HG03575 (cell line): ENCODE results near the gene MYLK.

Experiments used
- ATAC-seq: cut with Tn5 transposase; IDR thresholded peaks from one replicate; pipeline ENCODE4 v1.9.1; 2021; ENCODE audit not compliant: unreplicated experiment, insufficient number of reproducible peaks, low FRiP score; ENCODE audit errors: extremely low read depth

MYLK gene

DNA sequence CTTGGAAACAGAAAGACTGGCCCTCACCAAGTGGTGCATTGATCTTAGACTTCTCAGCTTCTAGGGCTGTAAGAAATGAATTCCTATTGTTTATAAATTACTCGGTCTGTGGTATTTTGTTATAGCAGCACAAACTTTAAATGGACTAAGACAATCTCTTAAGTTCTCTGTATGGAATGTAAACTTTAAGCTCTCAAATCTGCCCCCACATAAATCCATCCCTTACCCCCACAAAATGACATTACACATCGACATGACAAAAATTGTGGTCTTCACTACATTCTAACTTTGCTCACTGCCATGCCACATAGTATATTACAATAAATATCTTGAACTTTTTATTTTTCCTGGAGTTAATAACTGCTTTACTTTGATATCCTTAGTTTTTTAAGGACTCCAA lies 121.3 kb downstream of the MYLK start:
- no peak for ATAC-seq

- ATAC-seq, result no peak
Measured at GRCh38 chr3:123760817-123761216, 123.3 kb downstream of the MYLK start.

- ATAC-seq, result no peak
Measured at GRCh38 chr3:123759871-123760270, 124.3 kb downstream of the MYLK start.

DNA sequence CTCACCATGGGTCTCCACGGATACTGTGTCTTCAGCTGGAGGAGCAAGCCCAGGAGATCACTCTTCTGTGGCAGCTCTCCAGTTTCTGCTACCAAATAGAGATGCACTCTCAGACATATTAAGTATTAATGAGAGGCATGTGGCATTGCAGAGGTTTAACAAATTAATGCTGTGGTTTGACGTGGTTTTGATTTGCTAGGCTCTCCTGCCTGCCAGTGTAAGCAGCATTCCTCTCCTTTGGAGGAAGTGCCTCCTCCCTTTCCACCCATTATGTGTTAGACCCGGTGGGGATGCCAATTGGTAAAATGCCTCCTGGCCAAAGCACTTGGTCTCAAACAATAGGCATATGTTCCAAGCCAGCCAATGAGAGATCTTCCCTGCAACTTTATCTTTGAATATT lies 124.8 kb downstream of the MYLK start:
- no peak for ATAC-seq

- ATAC-seq, result no peak
Measured at GRCh38 chr3:123758081-123758564, 126.0 kb downstream of the MYLK start.

- no peak for ATAC-seq
Measured at GRCh38 chr3:123757281-123757940, 126.7 kb downstream of the MYLK start.

DNA sequence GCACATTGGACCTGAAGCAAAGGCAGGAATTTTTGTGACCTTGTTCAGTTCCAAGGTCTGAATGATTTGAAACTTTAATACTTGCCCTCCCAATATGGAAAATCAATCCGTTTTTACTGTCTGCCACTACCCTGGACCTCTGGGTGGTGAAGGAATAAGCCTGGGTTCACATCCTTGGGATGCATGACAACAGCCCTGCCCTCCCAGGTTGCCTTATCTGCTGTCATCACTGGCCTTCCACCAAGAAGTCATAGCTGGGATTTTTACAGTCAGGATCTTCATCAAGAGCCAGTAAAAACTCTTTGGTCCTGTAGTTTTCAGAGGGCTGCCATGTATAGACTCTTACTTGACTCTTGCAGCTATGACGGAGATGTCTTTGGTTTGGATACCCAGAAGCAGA lies 128.6 kb downstream of the MYLK start:
- no peak for ATAC-seq

DNA sequence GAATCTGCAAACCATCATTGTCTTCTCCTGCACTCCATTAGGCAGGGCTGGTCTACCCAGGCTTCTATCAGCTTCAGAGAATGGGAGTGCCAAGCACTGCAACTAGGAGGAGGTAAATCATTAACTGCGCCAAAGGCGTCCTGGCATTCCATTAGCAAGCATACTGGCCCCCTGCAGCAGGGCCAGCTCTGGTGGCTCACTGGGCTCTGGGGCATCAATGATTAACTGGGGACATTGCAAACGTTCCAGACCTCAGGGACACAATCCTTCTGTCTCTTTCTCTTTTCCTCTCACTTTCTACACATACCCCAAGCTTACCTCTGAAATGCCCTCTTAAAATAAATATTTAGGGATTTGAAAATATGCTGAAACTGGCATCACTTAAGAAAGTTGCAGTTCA lies 129.0 kb downstream of the MYLK start:
- ATAC-seq, result no peak

GRCh38 chr3:123753286-123753685 lies 130.8 kb downstream of the MYLK start:
- ATAC-seq, result no peak

DNA sequence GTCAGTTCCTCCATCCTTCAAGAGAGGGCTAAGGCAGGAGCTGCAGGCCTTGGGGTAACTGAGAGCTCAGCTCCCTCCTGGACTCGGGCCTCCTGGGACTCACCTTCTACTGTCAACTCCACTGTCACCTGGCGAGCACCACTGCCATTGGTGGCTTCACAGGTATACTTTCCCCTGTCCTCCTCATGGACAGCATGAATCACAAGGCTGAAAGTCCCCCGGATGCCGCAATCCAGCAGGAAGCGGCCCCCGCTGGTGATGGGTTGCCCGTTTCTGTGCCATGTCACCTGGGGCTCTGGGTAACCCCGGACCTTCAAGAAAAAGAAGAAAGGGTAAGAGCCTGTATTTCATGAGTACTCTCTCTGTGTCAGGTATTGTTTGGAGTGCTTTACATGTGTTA lies 131.9 kb downstream of the MYLK start:
- no peak for ATAC-seq

- no peak for ATAC-seq
Measured at GRCh38 chr3:123751433-123751832, 132.7 kb downstream of the MYLK start.

GRCh38 chr3:123750659-123751420 lies 133.3 kb downstream of the MYLK start:
- ATAC-seq, result no peak

DNA sequence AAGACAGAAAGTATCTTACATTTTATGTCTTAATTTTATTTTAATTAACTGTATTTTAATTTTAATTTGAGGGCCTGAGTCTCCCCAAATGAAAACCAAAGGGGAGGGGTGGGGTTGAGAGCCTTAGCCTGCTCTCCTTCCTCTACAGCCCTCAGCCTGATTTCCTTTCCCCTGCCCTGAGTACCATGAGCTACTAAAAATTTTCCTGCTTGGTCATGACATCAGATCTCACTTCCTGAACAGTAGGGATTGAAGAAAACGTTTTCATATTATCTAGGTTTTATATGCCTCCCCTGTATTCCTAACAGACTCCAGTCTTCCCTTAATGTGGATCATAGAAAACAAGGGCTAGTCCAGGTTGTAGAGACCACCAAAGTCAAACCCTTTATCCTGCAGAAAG lies 133.9 kb downstream of the MYLK start:
- ATAC-seq, result no peak

DNA sequence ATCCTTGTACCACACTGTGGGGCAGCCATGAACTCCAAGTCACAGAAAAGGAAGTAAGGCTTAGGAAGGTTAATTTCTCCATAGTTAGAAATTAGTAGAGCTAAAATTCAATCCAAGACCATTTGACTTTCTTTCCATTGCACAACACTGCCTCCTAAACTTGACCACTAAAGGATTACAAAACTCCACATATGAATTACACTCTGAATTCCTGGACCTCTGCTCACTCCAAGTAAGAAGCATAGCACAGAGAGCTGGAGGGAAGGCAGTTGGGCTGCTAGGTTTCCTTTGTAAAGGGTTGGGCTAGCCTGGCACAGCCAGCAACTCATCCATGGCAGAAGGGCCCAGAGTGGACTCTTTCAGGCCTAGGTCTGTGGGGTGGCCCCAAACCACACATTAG lies 134.4 kb downstream of the MYLK start:
- no peak for ATAC-seq

- no peak for ATAC-seq
Measured at GRCh38 chr3:123745184-123745855, 138.8 kb downstream of the MYLK start.

DNA sequence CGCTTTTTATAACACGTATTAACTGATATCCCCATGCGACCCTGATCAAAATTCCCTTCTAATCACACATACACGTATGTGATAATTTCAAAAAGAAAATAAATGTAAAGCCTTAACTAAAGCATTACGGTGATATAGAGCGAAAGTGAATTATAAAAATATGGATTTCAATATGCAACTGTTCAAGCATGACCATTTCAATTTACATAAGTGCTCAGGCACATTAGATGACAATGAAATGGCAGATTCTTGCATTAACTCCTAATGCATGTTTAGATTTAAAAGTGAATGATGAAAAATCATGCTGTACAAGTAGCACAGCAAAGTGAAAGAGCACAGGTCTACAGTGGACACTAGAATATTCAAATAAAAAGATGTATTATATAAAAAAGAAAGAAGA lies 140.1 kb downstream of the MYLK start:
- no peak for ATAC-seq

DNA sequence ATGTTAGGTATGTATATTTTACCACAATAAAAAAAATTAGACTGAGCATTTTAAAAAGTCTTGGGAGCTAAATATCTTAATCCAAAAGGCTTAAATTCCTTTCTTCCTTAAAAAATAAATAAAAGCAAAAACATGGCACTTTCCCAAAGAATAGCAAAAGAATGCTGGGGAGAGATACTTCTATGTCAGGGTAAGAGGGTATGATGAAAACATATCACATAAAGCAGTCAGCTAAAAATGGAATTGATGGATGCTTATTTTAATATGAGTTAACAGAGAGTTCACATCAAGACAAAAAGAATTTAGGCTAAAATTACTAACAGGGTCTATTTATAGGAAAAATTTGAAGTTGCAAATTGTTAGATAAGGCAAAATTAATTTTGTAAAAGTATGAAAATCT lies 141.0 kb downstream of the MYLK start:
- no peak for ATAC-seq

- ATAC-seq, result no peak
Measured at GRCh38 chr3:123741041-123741511, 143.1 kb downstream of the MYLK start.

GRCh38 chr3:123740391-123740822 lies 143.7 kb downstream of the MYLK start:
- no peak for ATAC-seq

- no peak for ATAC-seq
Measured at GRCh38 chr3:123739754-123740153, 144.4 kb downstream of the MYLK start.
